HG03025 (cell line): ENCODE results near the gene C4orf50.

Experiments
- ATAC-seq: cut with Tn5 transposase; IDR thresholded peaks from one replicate; pipeline ENCODE4 v1.9.1; 2021; ENCODE audit warnings: mild to moderate bottlenecking, moderate library complexity; ENCODE audit not compliant: unreplicated experiment, low FRiP score

C4orf50 gene

GRCh38 chr4:5899396-5899795 is 118.8 kb downstream of the C4orf50 start:
- no peak for ATAC-seq

GRCh38 chr4:5897674-5898073 is 120.6 kb downstream of the C4orf50 start:
- no peak for ATAC-seq

GRCh38 chr4:5895287-5895686 is 122.9 kb downstream of the C4orf50 start:
- ATAC-seq: no peak

GRCh38 chr4:5894266-5894665 is 124.0 kb downstream of the C4orf50 start:
- ATAC-seq: no peak

GRCh38 chr4:5893591-5893990 is 124.6 kb downstream of the C4orf50 start:
- no peak for ATAC-seq

GRCh38 chr4:5893004-5893580 is 125.1 kb downstream of the C4orf50 start, which contains the start of gene CRMP1:
Gene CRMP1, minus strand, starts transcription at chr4:5893086. Its CDS starts 117 bp downstream, at chr4:5892969.
- ATAC-seq: no peak

- no peak for ATAC-seq
These were observed 125.8 kb downstream of the C4orf50 start for GRCh38 chr4:5892323-5893003.

- no peak for ATAC-seq
These were observed 126.5 kb downstream of the C4orf50 start for GRCh38 chr4:5891563-5892322.

GRCh38 chr4:5890063-5890727 is 128.0 kb downstream of the C4orf50 start:
- no peak for ATAC-seq

- ATAC-seq: no peak
These were observed 129.1 kb downstream of the C4orf50 start for GRCh38 chr4:5889002-5889696.

GRCh38 chr4:5888222-5889001 is 129.8 kb downstream of the C4orf50 start:
- no peak for ATAC-seq

- ATAC-seq: no peak
These were observed 130.6 kb downstream of the C4orf50 start for GRCh38 chr4:5887361-5888221.

GRCh38 chr4:5887011-5887360 is 131.2 kb downstream of the C4orf50 start:
- no peak for ATAC-seq

- ATAC-seq: no peak
These were observed 132.5 kb downstream of the C4orf50 start for GRCh38 chr4:5885733-5886132.

- ATAC-seq: no peak
These were observed 133.4 kb downstream of the C4orf50 start for GRCh38 chr4:5884796-5885195.

GRCh38 chr4:5883916-5884315 is 134.3 kb downstream of the C4orf50 start:
- ATAC-seq: no peak

GRCh38 chr4:5882947-5883346 is 135.3 kb downstream of the C4orf50 start:
- no peak for ATAC-seq

- ATAC-seq: no peak
These were observed 136.9 kb downstream of the C4orf50 start for GRCh38 chr4:5881340-5881739.

- ATAC-seq: no peak
These were observed 139.9 kb downstream of the C4orf50 start for GRCh38 chr4:5878359-5878758.
